Left renal cortex interstitium (tissue), 4 donors: Measurements from ENCODE around the gene GNA14. TPM values are rescaled to one million over a fixed set of nuclear protein-coding genes. Genes with fewer than 3 reads are reported as not detected.
"Not testable (repeated sequence)": the region's sequence is repeated elsewhere in the genome, so short reads cannot be mapped to it uniquely, and the experiment has no call there.

Experiments used
- DNase-seq, 4 donors: peaks; one replicate each; pipeline ENCODE4 v3.0.0-alpha.2; 2013; ENCODE audit warnings: low read depth in 4 of 4, low spot score in 2 of 4, missing footprints in 1 of 4
- polyA plus RNA-seq, 4 donors: library from polyadenylated mRNA; unstranded; fragments of 120-200 nt; gene quantifications; one replicate each; pipeline ENCODE4 v1.2.1, GENCODE V29; 2013; ENCODE audit not compliant: insufficient read length in 4 of 4

Gene GNA14
- polyA plus RNA-seq, 4 donors, result 13.5 to 19.3 (median 16.3) TPM

- DNase-seq, result no peak
Observed at GRCh38 chr9:77498891-77499290, 149.2 kb downstream of the GNA14 start.

- DNase-seq, result no peak
Observed at GRCh38 chr9:77497322-77498198, 150.6 kb downstream of the GNA14 start.

- DNase-seq, result peak in 1 of 4 donors; percentile 58
Observed at GRCh38 chr9:77495834-77496671, 152.1 kb downstream of the GNA14 start.

- not testable (repeated sequence) for DNase-seq
Observed at GRCh38 chr9:77490279-77490678, 157.8 kb downstream of the GNA14 start.

GRCh38 chr9:77489405-77490163 lies 158.5 kb downstream of the GNA14 start:
- DNase-seq, result not testable (repeated sequence)

- no peak for DNase-seq
Observed at GRCh38 chr9:77488439-77489126, 159.5 kb downstream of the GNA14 start.

GRCh38 chr9:77486968-77487367 lies 161.2 kb downstream of the GNA14 start:
- DNase-seq, result no peak

- no peak for DNase-seq
Observed at GRCh38 chr9:77486463-77486862, 161.7 kb downstream of the GNA14 start.

GRCh38 chr9:77475641-77476473 lies 172.3 kb downstream of the GNA14 start:
- DNase-seq, result no peak

- no peak for DNase-seq
Observed at GRCh38 chr9:77474936-77475335, 173.2 kb downstream of the GNA14 start.

GRCh38 chr9:77472646-77473045 lies 175.5 kb downstream of the GNA14 start:
- no peak for DNase-seq

- DNase-seq, result no peak
Observed at GRCh38 chr9:77471572-77471971, 176.6 kb downstream of the GNA14 start.

GRCh38 chr9:77469515-77470231 lies 178.4 kb downstream of the GNA14 start:
- no peak for DNase-seq

GRCh38 chr9:77464661-77465060 lies 183.5 kb downstream of the GNA14 start:
- no peak for DNase-seq

GRCh38 chr9:77463151-77463550 lies 185.0 kb downstream of the GNA14 start:
- peak in 2 of 4 donors; percentile 45 to 51 for DNase-seq

GRCh38 chr9:77462066-77462465 lies 186.1 kb downstream of the GNA14 start:
- no peak for DNase-seq

GRCh38 chr9:77460938-77461337 lies 187.2 kb downstream of the GNA14 start:
- no peak for DNase-seq

- DNase-seq, result peak in 1 of 4 donors; percentile 66
Observed at GRCh38 chr9:77457916-77458592, 190.1 kb downstream of the GNA14 start.
